AG09319 (cell line): ENCODE data around the gene HDHD3.

ENCODE experiments used
- DNase-seq: peaks from one replicate; pipeline ENCODE4 v3.0.0-alpha.2; 2010; ENCODE audit warnings: low read depth; ENCODE audit errors: extremely low read depth
- TF ChIP-seq, protein P1 (sequence below): IDR thresholded peaks from 2 replicates; pipeline ENCODE4 v1.5.1; 2011; ENCODE audit warnings: low read depth, mild to moderate bottlenecking, inconsistent platforms, low read length, moderate library complexity

HDHD3 gene

DNA sequence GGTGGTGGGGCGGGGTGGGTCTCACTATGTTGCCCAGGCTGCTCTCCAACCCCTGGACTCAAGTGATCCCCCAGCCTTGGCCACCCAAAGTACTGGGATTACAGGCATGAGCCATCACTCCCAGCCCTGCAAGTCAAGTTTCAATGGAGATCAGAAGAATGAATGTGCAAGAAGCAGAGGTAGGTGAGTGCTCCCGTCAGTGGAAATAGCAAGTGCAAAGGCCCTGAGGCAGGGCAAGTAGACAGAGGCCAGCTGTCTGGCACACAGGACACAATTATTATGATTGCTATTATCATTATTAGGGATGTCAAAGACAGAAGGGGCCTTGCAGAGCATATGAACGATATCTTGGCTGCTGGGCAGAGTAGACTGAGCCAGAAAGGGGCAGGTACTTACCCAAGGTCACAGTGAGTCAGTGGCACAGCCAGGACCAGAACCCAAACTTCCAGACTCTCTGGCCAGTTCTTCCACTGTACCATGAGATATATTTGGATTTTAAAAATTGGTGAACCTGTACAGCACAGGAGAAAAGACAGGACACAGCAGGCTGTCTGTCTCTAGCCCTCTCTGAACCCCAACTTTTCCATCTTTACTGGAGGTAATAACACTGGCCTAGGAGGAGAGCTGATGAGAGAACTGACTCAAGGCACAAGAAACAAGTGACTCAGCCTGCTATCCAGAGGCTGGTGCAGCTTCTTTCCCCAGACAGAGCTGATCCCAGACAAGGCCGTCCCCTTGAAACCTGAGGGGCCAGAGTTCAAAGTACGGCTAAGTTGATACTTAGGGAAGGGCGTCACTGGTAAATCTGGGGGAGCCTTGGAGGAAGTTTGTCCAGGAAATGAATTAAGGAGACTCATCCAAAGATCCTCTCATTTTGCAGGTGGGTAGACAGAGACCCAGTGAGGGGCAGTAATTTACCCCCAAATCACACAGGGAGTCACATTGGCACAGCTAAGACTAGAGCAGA lies 1.4 kb downstream of the HDHD3 start:
- TF ChIP-seq, protein P1, sequence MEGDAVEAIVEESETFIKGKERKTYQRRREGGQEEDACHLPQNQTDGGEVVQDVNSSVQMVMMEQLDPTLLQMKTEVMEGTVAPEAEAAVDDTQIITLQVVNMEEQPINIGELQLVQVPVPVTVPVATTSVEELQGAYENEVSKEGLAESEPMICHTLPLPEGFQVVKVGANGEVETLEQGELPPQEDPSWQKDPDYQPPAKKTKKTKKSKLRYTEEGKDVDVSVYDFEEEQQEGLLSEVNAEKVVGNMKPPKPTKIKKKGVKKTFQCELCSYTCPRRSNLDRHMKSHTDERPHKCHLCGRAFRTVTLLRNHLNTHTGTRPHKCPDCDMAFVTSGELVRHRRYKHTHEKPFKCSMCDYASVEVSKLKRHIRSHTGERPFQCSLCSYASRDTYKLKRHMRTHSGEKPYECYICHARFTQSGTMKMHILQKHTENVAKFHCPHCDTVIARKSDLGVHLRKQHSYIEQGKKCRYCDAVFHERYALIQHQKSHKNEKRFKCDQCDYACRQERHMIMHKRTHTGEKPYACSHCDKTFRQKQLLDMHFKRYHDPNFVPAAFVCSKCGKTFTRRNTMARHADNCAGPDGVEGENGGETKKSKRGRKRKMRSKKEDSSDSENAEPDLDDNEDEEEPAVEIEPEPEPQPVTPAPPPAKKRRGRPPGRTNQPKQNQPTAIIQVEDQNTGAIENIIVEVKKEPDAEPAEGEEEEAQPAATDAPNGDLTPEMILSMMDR, result no peak
- no peak for DNase-seq

DNA sequence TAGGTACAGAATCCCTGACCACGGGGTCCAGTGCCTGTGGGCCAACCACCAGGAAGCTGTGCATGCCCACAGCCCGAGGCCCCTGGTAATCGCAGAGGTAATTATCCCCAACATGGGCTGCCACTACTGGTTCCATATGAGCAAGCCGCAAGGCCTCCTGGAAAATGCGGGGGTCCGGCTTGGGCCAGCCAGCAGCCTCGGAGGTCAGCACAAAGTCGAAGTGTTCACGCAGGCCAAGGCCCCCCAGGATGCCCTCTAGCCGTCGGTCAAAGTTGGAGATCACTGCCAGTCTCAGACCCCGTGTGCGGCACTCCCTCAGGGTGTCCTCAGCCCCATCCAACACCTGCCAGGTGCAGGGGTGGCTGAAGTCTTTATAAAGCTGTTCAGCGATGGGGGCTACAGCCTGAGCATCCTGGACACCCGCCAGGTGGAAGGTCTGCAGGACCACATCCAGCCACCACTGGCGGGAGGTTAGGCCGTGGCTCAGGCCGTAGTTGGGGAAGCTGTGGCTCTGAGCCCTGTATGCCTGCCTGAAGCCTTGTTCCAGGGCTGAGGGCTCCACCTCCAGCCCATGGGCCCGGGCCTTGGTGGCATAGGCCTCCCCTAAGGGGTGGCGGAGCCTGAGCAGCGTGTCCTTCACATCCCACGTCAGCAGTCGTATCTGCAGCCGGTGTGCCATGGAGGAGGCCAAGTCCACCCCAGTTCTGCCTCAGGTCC lies 3.0 kb downstream of the HDHD3 start:
- TF ChIP-seq, protein P1, result no peak
- no peak for DNase-seq

DNA sequence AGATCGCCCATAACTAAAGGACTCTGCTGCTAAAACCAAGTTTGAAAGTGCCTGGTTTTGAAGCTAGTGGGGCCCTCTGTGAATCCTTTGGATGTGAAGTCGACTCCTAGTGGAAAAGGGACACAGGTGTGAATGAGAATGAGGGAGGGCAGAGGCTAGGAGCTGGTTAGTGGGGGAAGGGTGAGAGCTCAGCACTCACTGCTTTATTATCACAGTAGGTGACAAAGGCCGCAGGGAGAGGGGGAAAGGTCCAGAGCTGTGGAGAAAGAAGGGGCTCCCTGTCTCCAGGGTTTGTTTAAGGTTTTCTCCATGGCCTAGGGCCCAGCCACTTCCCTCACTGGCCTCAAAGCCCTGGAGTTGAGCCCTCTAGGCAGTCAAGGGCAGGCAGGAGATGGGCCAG lies 3.5 kb downstream of the HDHD3 start:
- TF ChIP-seq, protein P1, result no peak
- DNase-seq, result no peak

DNA sequence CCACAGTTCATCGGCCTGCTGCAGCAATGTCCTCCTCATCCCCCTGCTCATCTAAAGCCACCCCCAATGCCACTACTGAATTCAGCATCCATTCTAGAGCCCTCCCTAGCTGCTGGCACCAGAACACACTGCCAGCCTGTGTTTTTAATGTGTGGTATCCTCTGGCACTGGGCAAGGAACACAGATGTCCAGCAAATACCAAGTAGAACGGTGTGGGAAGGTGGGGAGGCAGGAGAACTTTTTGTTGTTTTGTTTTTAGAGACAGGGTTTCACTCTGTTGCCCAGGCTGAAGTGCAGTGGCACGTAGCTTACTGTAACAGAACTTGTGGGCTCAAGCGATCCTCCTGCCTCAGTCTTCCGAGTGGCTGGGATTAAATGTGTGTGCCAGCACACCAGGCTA lies 4.7 kb downstream of the HDHD3 start:
- no peak for DNase-seq
- TF ChIP-seq, protein P1, result no peak

DNA sequence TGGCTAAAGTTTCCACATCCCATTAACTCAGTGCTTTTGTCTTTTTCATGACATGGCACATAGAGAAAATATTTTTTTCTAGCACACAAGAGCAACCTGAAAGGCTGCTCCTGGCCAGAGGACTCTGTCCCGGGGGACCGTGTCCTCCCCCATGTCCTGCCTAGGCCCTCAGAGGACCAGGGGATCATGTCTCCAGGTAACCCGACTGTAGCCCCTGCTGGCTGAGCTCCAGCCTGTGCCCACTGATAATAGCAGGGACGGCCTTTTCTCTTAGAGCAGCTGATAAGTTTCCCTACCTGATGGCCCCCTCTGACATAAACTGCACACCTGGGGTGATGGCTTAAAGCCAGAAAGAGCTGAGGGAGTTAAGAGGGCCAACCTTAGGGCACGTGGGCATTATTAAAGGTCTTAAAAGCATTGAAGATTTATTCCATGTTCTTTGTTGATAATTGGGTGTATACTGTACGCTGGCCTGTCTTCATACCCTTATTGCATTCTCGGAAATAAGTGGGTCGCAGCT lies 5.9 kb downstream of the HDHD3 start:
- DNase-seq, result no peak
- TF ChIP-seq, protein P1, result no peak

DNA sequence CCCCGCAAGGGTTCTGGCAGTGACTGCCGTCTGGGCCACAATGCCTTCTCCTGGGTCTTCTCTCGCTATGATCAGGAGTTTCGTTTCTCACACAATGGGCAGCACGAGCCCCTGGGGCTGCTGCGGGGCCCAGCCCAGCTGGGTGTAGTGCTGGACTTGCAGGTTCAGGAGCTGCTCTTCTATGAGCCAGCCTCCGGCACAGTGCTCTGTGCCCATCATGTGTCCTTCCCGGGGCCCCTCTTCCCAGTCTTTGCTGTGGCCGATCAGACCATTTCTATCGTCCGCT lies 7.0 kb downstream of the HDHD3 start:
- no peak for DNase-seq

More for the DNA sequence above, 7.0 kb downstream of the HDHD3 start:
- TF ChIP-seq, protein P1, result no peak
